GM23338 (cell line): Measurements from ENCODE around the gene UNC79. TPM values are rescaled to one million over a fixed set of nuclear protein-coding genes. Genes with fewer than 3 reads are reported as not detected.

ENCODE experiments used
- ATAC-seq: fragments of 200-7000 bp; cut with Tn5 transposase; 3 replicates; pipeline ENCODE4 v1.9.1; 2020
- DNase-seq: peaks from one replicate; pipeline ENCODE4 v3.0.0-alpha.2; 2015; ENCODE audit warnings: low spot score
- H2AFZ ChIP-seq: fragments of 200-600 bp; sonication (generic); 2 replicates; pipeline ENCODE4 v1.8.0; 2016; ENCODE audit warnings: antibody characterized with exemption, mild to moderate bottlenecking, moderate library complexity
- H3F3A ChIP-seq: fragments of 200-600 bp; sonication (generic); replicated peaks from 2 replicates; pipeline ENCODE4 v1.8.0; 2017; ENCODE audit warnings: antibody characterized with exemption, mixed run types, low read depth
- H3K27ac ChIP-seq: fragments of 200-600 bp; sonication (generic); 2 replicates; pipeline ENCODE4 v1.6.1; 2016; ENCODE audit warnings: low read depth
- H3K27me3 ChIP-seq: fragments of 200-600 bp; sonication (generic); 2 replicates; pipeline ENCODE4 v1.8.0; 2016; ENCODE audit warnings: mild to moderate bottlenecking, mixed run types, moderate library complexity; ENCODE audit not compliant: insufficient read depth
- H3K36me3 ChIP-seq: fragments of 200-600 bp; sonication (generic); 2 replicates; pipeline ENCODE4 v1.8.0; 2016; ENCODE audit warnings: mild to moderate bottlenecking; ENCODE audit not compliant: insufficient read depth
- H3K4me1 ChIP-seq: fragments of 200-600 bp; sonication (generic); 2 replicates; pipeline ENCODE4 v1.8.0; 2016; ENCODE audit warnings: mild to moderate bottlenecking, moderate library complexity; ENCODE audit not compliant: insufficient read depth
- H3K4me2 ChIP-seq: fragments of 200-600 bp; sonication (generic); 2 replicates; pipeline ENCODE4 v1.7.1; 2017; ENCODE audit warnings: mixed run types
- H3K4me3 ChIP-seq: fragments of 200-600 bp; sonication (generic); 2 replicates; pipeline ENCODE4 v1.6.1; 2016; ENCODE audit warnings: mixed run types
- H3K79me2 ChIP-seq: fragments of 200-600 bp; sonication (generic); replicated peaks from 2 replicates; pipeline ENCODE4 v1.8.0; 2017; ENCODE audit warnings: mild to moderate bottlenecking; ENCODE audit not compliant: insufficient read depth
- H3K9me2 ChIP-seq: fragments of 200-600 bp; sonication (generic); 2 replicates; pipeline ENCODE4 v1.8.0; 2017; ENCODE audit not compliant: insufficient read depth
- H4K20me1 ChIP-seq: fragments of 200-600 bp; sonication (generic); replicated peaks from 2 replicates; pipeline ENCODE4 v1.8.0; 2017; ENCODE audit warnings: mild to moderate bottlenecking; ENCODE audit not compliant: insufficient read depth
- H3K27ac Mint-ChIP-seq: 2 replicates; pipeline ENCODE4 v1.8.0; 2020; ENCODE audit warnings: inconsistent platforms, mild to moderate bottlenecking, moderate library complexity, mixed read lengths
- H3K27me3 Mint-ChIP-seq: 3 replicates; pipeline ENCODE4 v1.8.0; 2022; ENCODE audit warnings: low read depth, mild to moderate bottlenecking, moderate library complexity, mixed read lengths, inconsistent platforms; ENCODE audit not compliant: insufficient read depth, poor library complexity
- H3K36me3 Mint-ChIP-seq: 3 replicates; pipeline ENCODE4 v1.8.0; 2021; ENCODE audit warnings: low read depth, mild to moderate bottlenecking, inconsistent platforms, moderate library complexity, mixed read lengths
- H3K4me1 Mint-ChIP-seq: 3 replicates; pipeline ENCODE4 v1.8.0; 2020; ENCODE audit warnings: mild to moderate bottlenecking, inconsistent platforms, mixed read lengths
- H3K4me3 Mint-ChIP-seq: 3 replicates; pipeline ENCODE4 v1.8.0; 2021; ENCODE audit warnings: moderate library complexity, mild to moderate bottlenecking, inconsistent platforms, mixed read lengths
- H3K9me3 Mint-ChIP-seq: 3 replicates; pipeline ENCODE4 v1.8.0; 2020; ENCODE audit warnings: moderate library complexity, mild to moderate bottlenecking, inconsistent platforms, mixed read lengths
- CREB1 ChIP-seq: fragments of 250-450 bp; sonication (Bioruptor Pico); IDR thresholded peaks from 2 replicates; pipeline ENCODE4 v1.5.0; 2020; ENCODE audit warnings: low read depth, mild to moderate bottlenecking, moderate library complexity
- CTCF ChIP-seq, 2 experiments: fragments of 200-600 bp in 1 of 2; sonication (generic) in 1 of 2; conservative IDR thresholded peaks; 2 replicates each; pipeline versions ENCODE4 v1.5.1 to v1.6.1; 2016 to 2017; ENCODE audit warnings: antibody characterized with exemption in 2 of 2, low read depth in 2 of 2, mild to moderate bottlenecking in 2 of 2, moderate library complexity in 1 of 2
- EZH2 ChIP-seq: fragments of 200-600 bp; sonication (generic); IDR thresholded peaks from one replicate; pipeline ENCODE4 v1.8.0; 2017; ENCODE audit warnings: antibody characterized with exemption, mild to moderate bottlenecking, low read depth; ENCODE audit not compliant: unreplicated experiment
- EZH2phosphoT487 ChIP-seq: fragments of 200-600 bp; sonication (generic); IDR thresholded peaks from one replicate; pipeline ENCODE4 v1.8.1; 2018; ENCODE audit warnings: antibody characterized with exemption; ENCODE audit not compliant: unreplicated experiment
- POLR2AphosphoS5 ChIP-seq: IDR thresholded peaks from 2 replicates; pipeline ENCODE4 v1.6.1; 2016; ENCODE audit warnings: antibody characterized with exemption, low read depth
- REST ChIP-seq: IDR thresholded peaks from one replicate; pipeline ENCODE4 v1.6.1; 2018; ENCODE audit warnings: antibody characterized with exemption; ENCODE audit not compliant: unreplicated experiment
- STAT1 ChIP-seq: IDR thresholded peaks from one replicate; pipeline ENCODE4 v1.6.1; 2016; ENCODE audit warnings: antibody characterized with exemption; ENCODE audit not compliant: unreplicated experiment
- ZNF114 ChIP-seq: fragments of 250-450 bp; sonication (Bioruptor Pico); IDR thresholded peaks from 2 replicates; pipeline ENCODE4 v1.5.0; 2020; ENCODE audit warnings: mild to moderate bottlenecking, moderate library complexity
- polyA plus RNA-seq: library from polyadenylated mRNA; unstranded; fragments of >200 nt; fragmentation: Nextera tagmentation; extraction: Ambion mirVana; gene quantifications from 2 replicates; pipeline ENCODE4 v1.2.1, GENCODE V29; 2016
- total RNA-seq: library from RNA; depleted of rRNA; stranded (reverse); fragments of >200 nt; shearing (Covaris generic); gene quantifications from 2 replicates; pipeline ENCODE4 v1.2.3, GENCODE V29; 2014

Gene UNC79
- total and polyA plus RNA-seq, 2 experiments from 2014 or later: 1.8 to 3.6 TPM

GRCh38 chr14:93702946-93703345 is 272.2 kb downstream of the UNC79 start:
- H3K4me3 Mint-ChIP-seq: no peak overlapping the region
- Histone ChIP-seq H3K27me3 (no peaks in the 10 kb centered on the region), H3K4me1 (no peaks in the 10 kb centered on the region), H3K36me3 (no peaks in the 10 kb centered on the region), H3K79me2 (no peaks in the 10 kb centered on the region), H3K4me2 (no peak overlapping the region), H4K20me1 (no peaks in the 10 kb centered on the region), H3K9me2 (no peaks in the 10 kb centered on the region), H3K27ac (no peak overlapping the region), H2AFZ (no peak overlapping the region), H3K4me3 (no peak overlapping the region), H3F3A (no peaks in the 10 kb centered on the region)
- H3K27ac Mint-ChIP-seq: no peak overlapping the region
- peak; percentile 53 for DNase-seq
- peaks cover 6% of the 10 kb centered on the region; the same call in 2 of the 3 replicates for H3K36me3 Mint-ChIP-seq
- peaks cover 2% of the 10 kb centered on the region; the same call in 2 of the 3 replicates for H3K9me3 Mint-ChIP-seq
- TF ChIP-seq CTCF (conservative IDR thresholded peaks at IDR 0.05; ENCODE audit: low read depth in 2 of 2) (peak; percentile 21 to 37; a peak in 3 of 4 replicates), EZH2phosphoT487 (no peak), POLR2AphosphoS5 (no peak), STAT1 (no peak)
- peaks cover 7% of the 10 kb centered on the region for H3K27me3 Mint-ChIP-seq
- peak; percentile 42; the same call in 2 of the 3 replicates for ATAC-seq
- peaks cover 5% of the 10 kb centered on the region for H3K4me1 Mint-ChIP-seq

- H3F3A ChIP-seq: no peaks in the 10 kb centered on the region
- H3K27ac ChIP-seq: no peak overlapping the region
- no peak overlapping the region for H2AFZ ChIP-seq
- ATAC-seq (no peak), DNase-seq (no peak)
- H3K4me1 Mint-ChIP-seq: peaks cover 8% of the 10 kb centered on the region
- no peaks in the 10 kb centered on the region for H3K27me3 ChIP-seq
- no peaks in the 10 kb centered on the region for H4K20me1 ChIP-seq
- H3K27me3 Mint-ChIP-seq: peaks cover 8% of the 10 kb centered on the region
- H3K27ac Mint-ChIP-seq: no peak overlapping the region
- H3K4me3 Mint-ChIP-seq: no peak overlapping the region
- H3K4me1 ChIP-seq: no peaks in the 10 kb centered on the region
- H3K79me2 ChIP-seq: no peaks in the 10 kb centered on the region
- no peaks in the 10 kb centered on the region; the same call in 2 of the 3 replicates for H3K9me3 Mint-ChIP-seq
- H3K36me3 ChIP-seq: no peaks in the 10 kb centered on the region
- peaks cover 3% of the 10 kb centered on the region; the same call in 1 of the 3 replicates for H3K36me3 Mint-ChIP-seq
- no peak overlapping the region for H3K4me3 ChIP-seq
- no peak overlapping the region for H3K4me2 ChIP-seq
- no peaks in the 10 kb centered on the region for H3K9me2 ChIP-seq
- TF ChIP-seq CREB1 (CRISPR knock-in tag) (no peak), EZH2phosphoT487 (no peak), ZNF114 (no peak), REST (no peak), EZH2 (no peak), CTCF (conservative IDR thresholded peaks at IDR 0.05; ENCODE audit: low read depth in 2 of 2) (no peak)
Observed at GRCh38 chr14:93703941-93704340, 273.2 kb downstream of the UNC79 start.
